Small intestine (tissue), 16 donors: Measurements from ENCODE around the gene PLEKHH1. TPM values are rescaled to one million over a fixed set of nuclear protein-coding genes. Genes with fewer than 3 reads are reported as not detected.

ENCODE experiments used
- DNase-seq, 2 donors: peaks; one replicate each; pipeline versions ENCODE4 v3.0.0 to v3.0.0-alpha.2; 2013
- FAIRE-seq: peaks from 2 replicates; lab custom pipeline; 2012; peaks lifted over from hg19 to GRCh38; lab: Jason Lieb, UNC
- H3K27ac ChIP-seq, 3 donors: one replicate each; pipeline ENCODE4 v1.5.1; 2013; ENCODE audit warnings: low read length in 2 of 3, mild to moderate bottlenecking in 2 of 3, control low read depth in 1 of 3, inconsistent platforms in 1 of 3, low read depth in 1 of 3, moderate library complexity in 1 of 3
- H3K27me3 ChIP-seq, 3 donors: one replicate each; pipeline ENCODE4 v1.6.1; 2013; ENCODE audit warnings: low read length in 3 of 3, inconsistent platforms in 1 of 3; ENCODE audit not compliant: control insufficient read depth in 3 of 3, insufficient read depth in 3 of 3
- H3K36me3 ChIP-seq, 3 donors: one replicate each; pipeline ENCODE4 v1.6.1; 2013; ENCODE audit warnings: low read length in 3 of 3, inconsistent platforms in 1 of 3, low read depth in 1 of 3, mild to moderate bottlenecking in 1 of 3, moderate library complexity in 1 of 3; ENCODE audit not compliant: control insufficient read depth in 3 of 3, insufficient read depth in 2 of 3
- H3K4me1 ChIP-seq, 3 donors: one replicate each; pipeline ENCODE4 v1.6.1; 2013; ENCODE audit warnings: low read length in 2 of 3, inconsistent platforms in 1 of 3, low read depth in 1 of 3, mild to moderate bottlenecking in 1 of 3, moderate library complexity in 1 of 3; ENCODE audit not compliant: control insufficient read depth in 3 of 3, insufficient read depth in 2 of 3
- H3K4me3 ChIP-seq, 3 donors: one replicate each; pipeline ENCODE4 v1.5.1; 2013; ENCODE audit warnings: low read length in 3 of 3, control low read depth in 1 of 3, inconsistent platforms in 1 of 3, low read depth in 1 of 3, mild to moderate bottlenecking in 1 of 3, moderate library complexity in 1 of 3
- H3K9me3 ChIP-seq, 2 donors: one replicate each; pipeline ENCODE4 v1.6.1; 2013; ENCODE audit warnings: low read depth in 1 of 2, low read length in 1 of 2; ENCODE audit not compliant: control insufficient read depth in 2 of 2, insufficient read depth in 1 of 2
- WGBS, 3 donors: extraction: QIAGEN DNeasy Blood & Tissue Kit; methylation state at CpG; one replicate each; pipeline ENCODE4 v1.1.7; 2013; 5-methylcytosine and 5-hydroxymethylcytosine counted together
- long read RNA-seq, 10 donors: transcript quantifications; one replicate each; lab custom pipeline, GENCODE V29; 2026
- polyA plus RNA-seq, 4 donors: library from polyadenylated mRNA; stranded (reverse) in 3 of 4; unstranded in 1 of 4; fragments of 200-250 nt in 3 of 4; fragments of 120-200 nt in 1 of 4; gene quantifications; one replicate each; pipeline versions ENCODE4 v1.2.1 to v1.2.3, GENCODE V29; 2013
- donor health status: healthy with polysubstance abuse.
- donor health status: control.
- donor health status: control.
- donor health status: Bipolar disorder and iron deficiency.
- donor health status: healthy.

Gene PLEKHH1
- polyA plus RNA-seq, result 10 to 100 TPM; 21.5 to 87.2 (median 47.5) TPM
- long read RNA-seq, donor 1, result 0 reads
- long read RNA-seq, donor 2, full-length matches to known transcripts, result 1 of 1 reads
- long read RNA-seq, donor 2, partial matches to known transcripts, result 0 of 1 reads
- long read RNA-seq, donor 2, other reads (novel, unspliced or antisense), result 0 of 1 reads
- long read RNA-seq, donor 3, partial matches to known transcripts, result 0 of 1 reads
- long read RNA-seq, donor 3, other reads (novel, unspliced or antisense), result 0 of 1 reads
- long read RNA-seq, donor 4, result 0 reads
- long read RNA-seq, donor 5, partial matches to known transcripts, result 7 of 7 reads
- long read RNA-seq, donor 5, other reads (novel, unspliced or antisense), result 0 of 7 reads
- long read RNA-seq, donor 6, full-length matches to known transcripts, result 1 of 1 reads
- long read RNA-seq, donor 6, partial matches to known transcripts, result 0 of 1 reads
- long read RNA-seq, donor 6, other reads (novel, unspliced or antisense), result 0 of 1 reads
- long read RNA-seq, donor 7, result 0 reads
- long read RNA-seq, donor 8, result 0 reads
- long read RNA-seq, donor 9, result 0 reads
- long read RNA-seq, donor 10, partial matches to known transcripts, result 0 of 1 reads
- long read RNA-seq, donor 10, other reads (novel, unspliced or antisense), result 0 of 1 reads

- peaks cover 0 to 8% (median 3%) of the 10 kb centered on the region in 3 donors for H3K4me1 ChIP-seq
- WGBS, 3 donors, result 1% methylated on average over 65 to 86 of the region's 86 CpGs
- H3K36me3 ChIP-seq, result peaks cover 0 to 4% (median 0%) of the 10 kb centered on the region in 3 donors
- no peaks in the 10 kb centered on the region for H3K9me3 ChIP-seq
- H3K4me3 ChIP-seq, result peak within 1 kb of the TSS; percentile 28 to 92 (median 65)
- no peaks in the 10 kb centered on the region for H3K27me3 ChIP-seq
- peak within 1 kb of the TSS; percentile 85 to 97 (median 94) for H3K27ac ChIP-seq
- DNase-seq (peak; percentile 90 to 95), FAIRE-seq (no peak)
Observed at GRCh38 chr14:67532998-67533753, at the start of gene PLEKHH1. Gene PLEKHH1, plus strand, starts transcription at chr14:67533290. Its CDS starts 8,578 bp downstream, at chr14:67541868.

- 75 to 82% (median 80%) methylated on average over 8 of the region's 8 CpGs for WGBS, 3 donors
- Histone ChIP-seq H3K4me3 (no peak overlapping the region), H3K36me3 (peaks cover 0 to 50% (median 2%) of the 10 kb centered on the region in 3 donors), H3K9me3 (no peaks in the 10 kb centered on the region), H3K4me1 (peaks cover 0 to 4% (median 2%) of the 10 kb centered on the region in 3 donors), H3K27me3 (no peaks in the 10 kb centered on the region), H3K27ac (peak overlapping the region in 1 of 3 donors; percentile 43)
- DNase-seq (peak; percentile 26 to 84), FAIRE-seq (no peak)
Observed at GRCh38 chr14:67483579-67484285, 49.4 kb upstream of the PLEKHH1 start.

GRCh38 chr14:67485501-67486095 lies 47.5 kb upstream of the PLEKHH1 start:
- H3K9me3 ChIP-seq, result no peaks in the 10 kb centered on the region
- FAIRE-seq, result no peak
- peaks cover 0 to 4% (median 4%) of the 10 kb centered on the region in 3 donors for H3K4me1 ChIP-seq
- H3K4me3 ChIP-seq, result no peak overlapping the region
- no peak overlapping the region for H3K27ac ChIP-seq
- WGBS, 3 donors, result 79 to 95% (median 91%) methylated on average over 4 of the region's 4 CpGs
- DNase-seq, result no peak
- H3K27me3 ChIP-seq, result no peaks in the 10 kb centered on the region
- peaks cover 0 to 44% (median 2%) of the 10 kb centered on the region in 3 donors for H3K36me3 ChIP-seq

DNA sequence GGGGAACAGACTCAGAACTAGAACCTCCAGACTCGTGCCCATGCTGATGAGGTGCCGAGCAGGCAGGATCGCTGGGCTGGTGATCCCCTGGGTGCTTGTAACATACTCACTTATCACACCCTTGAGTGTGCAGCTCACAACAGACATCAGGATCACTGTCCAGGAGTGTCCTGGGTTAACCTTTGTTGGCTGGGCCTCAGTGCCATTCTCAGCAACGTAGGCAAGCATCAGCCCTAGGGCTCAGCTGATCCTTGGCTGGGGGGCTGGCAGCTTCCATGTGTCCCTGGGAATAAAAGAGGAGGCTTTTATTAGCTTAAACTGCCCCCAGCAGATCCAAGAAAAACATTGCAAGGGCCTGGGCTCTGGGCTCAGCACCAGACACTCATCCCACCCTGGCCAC lies 46.2 kb upstream of the PLEKHH1 start:
- Histone ChIP-seq H3K4me3 (no peak overlapping the region), H3K36me3 (peaks cover 0 to 42% (median 2%) of the 10 kb centered on the region in 3 donors), H3K27me3 (no peaks in the 10 kb centered on the region), H3K4me1 (peaks cover 0 to 4% (median 4%) of the 10 kb centered on the region in 3 donors), H3K27ac (no peak overlapping the region), H3K9me3 (no peaks in the 10 kb centered on the region)
- DNase-seq, result no peak
- FAIRE-seq, result no peak
- 89 to 93% (median 89%) methylated on average over 4 of the region's 4 CpGs for WGBS, 3 donors

- Histone ChIP-seq H3K4me3 (no peak overlapping the region), H3K9me3 (no peaks in the 10 kb centered on the region), H3K27ac (no peak overlapping the region), H3K27me3 (no peaks in the 10 kb centered on the region), H3K4me1 (peaks cover 0 to 4% (median 4%) of the 10 kb centered on the region in 3 donors), H3K36me3 (peaks cover 0 to 40% (median 2%) of the 10 kb centered on the region in 3 donors)
- FAIRE-seq (no peak), DNase-seq (no peak)
- WGBS, 3 donors, result 77 to 91% (median 84%) methylated on average over 4 of the region's 4 CpGs
Observed at GRCh38 chr14:67487332-67487731, 45.8 kb upstream of the PLEKHH1 start.

GRCh38 chr14:67487937-67488893 lies 44.9 kb upstream of the PLEKHH1 start, which contains the start of gene TMEM229B:
Gene TMEM229B, minus strand, starts transcription at chr14:67488721. Its CDS starts 14,798 bp downstream, at chr14:67473923.
- H3K36me3 ChIP-seq, result peaks cover 0 to 33% (median 2%) of the 10 kb centered on the region in 3 donors
- peak within 1 kb of the TSS in 2 of 3 donors; percentile 87 to 92 for H3K27ac ChIP-seq
- WGBS, 3 donors, result 15 to 27% (median 21%) methylated on average over 13 of the region's 13 CpGs
- peak within 1 kb of the TSS in 1 of 3 donors; percentile 58 for H3K4me3 ChIP-seq
- H3K9me3 ChIP-seq, result peaks cover 0 to 7% of the 10 kb centered on the region in 2 donors
- FAIRE-seq (no peak), DNase-seq (peak; percentile 44 to 86)
- peaks cover 0 to 4% (median 4%) of the 10 kb centered on the region in 3 donors for H3K4me1 ChIP-seq
- H3K27me3 ChIP-seq, result no peaks in the 10 kb centered on the region

GRCh38 chr14:67490196-67490595 lies 42.9 kb upstream of the PLEKHH1 start:
- H3K36me3 ChIP-seq, result peaks cover 0 to 27% (median 2%) of the 10 kb centered on the region in 3 donors
- no peak overlapping the region for H3K27ac ChIP-seq
- WGBS, 3 donors, result 78 to 94% (median 85%) methylated on average over 4 of the region's 4 CpGs
- FAIRE-seq (no peak), DNase-seq (no peak)
- peaks cover 0 to 21% of the 10 kb centered on the region in 2 donors for H3K9me3 ChIP-seq
- H3K4me3 ChIP-seq, result no peak overlapping the region
- H3K4me1 ChIP-seq, result peaks cover 0 to 2% (median 0%) of the 10 kb centered on the region in 3 donors
- no peaks in the 10 kb centered on the region for H3K27me3 ChIP-seq
